NB4 (cell line): Measurements from ENCODE around the gene FETUB.

Experiments used
- DNase-seq: peaks from one replicate; pipeline ENCODE4 v3.0.0; 2010; ENCODE audit warnings: low read depth
- H3K4me3 ChIP-seq: one replicate; pipeline ENCODE4 v1.5.1; 2011; ENCODE audit warnings: mild to moderate bottlenecking, low read depth, low read length, moderate library complexity
- MYC ChIP-seq: IDR thresholded peaks from 2 replicates; pipeline ENCODE4 v1.6.1; 2011; ENCODE audit warnings: low read depth, low read length
- POLR2A ChIP-seq: IDR thresholded peaks from 2 replicates; pipeline ENCODE4 v1.6.1; 2011; ENCODE audit warnings: mild to moderate bottlenecking; ENCODE audit not compliant: insufficient read length; ENCODE audit errors: extremely low read depth
- TF ChIP-seq, protein P1 (sequence below): IDR thresholded peaks from one replicate; pipeline ENCODE4 v1.5.1; 2012; ENCODE audit warnings: low read depth, low read length
- TF ChIP-seq, protein P2 (sequence below): IDR thresholded peaks from 2 replicates; pipeline ENCODE4 v1.6.1; 2011; ENCODE audit warnings: low read depth, low read length

FETUB gene

DNA sequence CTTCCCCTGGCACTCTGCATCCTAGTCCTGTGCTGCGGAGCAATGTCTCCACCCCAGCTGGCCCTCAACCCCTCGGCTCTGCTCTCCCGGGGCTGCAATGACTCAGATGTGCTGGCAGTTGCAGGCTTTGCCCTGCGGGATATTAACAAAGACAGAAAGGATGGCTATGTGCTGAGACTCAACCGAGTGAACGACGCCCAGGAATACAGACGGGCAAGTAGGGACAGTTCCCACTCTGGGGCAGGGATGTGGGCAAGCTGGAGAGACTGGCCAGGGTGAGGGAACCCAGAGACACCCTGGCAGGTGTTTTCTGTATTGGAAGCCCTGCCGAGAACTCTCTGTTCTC, 247 bp downstream of the FETUB start:
- TF ChIP-seq MYC (no peak), POLR2A (no peak)
- TF ChIP-seq, protein P1, sequence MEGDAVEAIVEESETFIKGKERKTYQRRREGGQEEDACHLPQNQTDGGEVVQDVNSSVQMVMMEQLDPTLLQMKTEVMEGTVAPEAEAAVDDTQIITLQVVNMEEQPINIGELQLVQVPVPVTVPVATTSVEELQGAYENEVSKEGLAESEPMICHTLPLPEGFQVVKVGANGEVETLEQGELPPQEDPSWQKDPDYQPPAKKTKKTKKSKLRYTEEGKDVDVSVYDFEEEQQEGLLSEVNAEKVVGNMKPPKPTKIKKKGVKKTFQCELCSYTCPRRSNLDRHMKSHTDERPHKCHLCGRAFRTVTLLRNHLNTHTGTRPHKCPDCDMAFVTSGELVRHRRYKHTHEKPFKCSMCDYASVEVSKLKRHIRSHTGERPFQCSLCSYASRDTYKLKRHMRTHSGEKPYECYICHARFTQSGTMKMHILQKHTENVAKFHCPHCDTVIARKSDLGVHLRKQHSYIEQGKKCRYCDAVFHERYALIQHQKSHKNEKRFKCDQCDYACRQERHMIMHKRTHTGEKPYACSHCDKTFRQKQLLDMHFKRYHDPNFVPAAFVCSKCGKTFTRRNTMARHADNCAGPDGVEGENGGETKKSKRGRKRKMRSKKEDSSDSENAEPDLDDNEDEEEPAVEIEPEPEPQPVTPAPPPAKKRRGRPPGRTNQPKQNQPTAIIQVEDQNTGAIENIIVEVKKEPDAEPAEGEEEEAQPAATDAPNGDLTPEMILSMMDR, result no peak
- TF ChIP-seq, protein P2, sequence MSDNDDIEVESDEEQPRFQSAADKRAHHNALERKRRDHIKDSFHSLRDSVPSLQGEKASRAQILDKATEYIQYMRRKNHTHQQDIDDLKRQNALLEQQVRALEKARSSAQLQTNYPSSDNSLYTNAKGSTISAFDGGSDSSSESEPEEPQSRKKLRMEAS, result no peak
- H3K4me3 ChIP-seq, result no peak overlapping the region
- DNase-seq, result no peak

DNA sequence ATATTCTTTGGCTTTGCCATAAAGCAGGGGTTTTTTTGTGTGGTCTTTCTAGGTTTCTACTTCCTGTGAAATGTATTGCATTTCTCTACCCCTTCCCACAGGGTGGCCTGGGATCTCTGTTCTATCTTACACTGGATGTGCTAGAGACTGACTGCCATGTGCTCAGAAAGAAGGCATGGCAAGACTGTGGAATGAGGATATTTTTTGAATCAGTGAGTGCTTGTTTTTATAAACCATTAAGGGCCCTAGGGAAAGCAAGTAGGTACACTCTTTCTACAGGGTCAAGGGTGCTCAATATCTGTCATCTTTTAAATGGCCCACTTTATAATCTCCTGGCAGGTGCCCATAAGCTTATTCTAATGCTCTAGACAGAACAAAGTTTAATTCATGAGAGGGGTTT, 730 bp downstream of the FETUB start:
- H3K4me3 ChIP-seq, result no peak overlapping the region
- TF ChIP-seq MYC (no peak), POLR2A (no peak)
- TF ChIP-seq, protein P1, result no peak
- TF ChIP-seq, protein P2, result no peak
- DNase-seq, result no peak

DNA sequence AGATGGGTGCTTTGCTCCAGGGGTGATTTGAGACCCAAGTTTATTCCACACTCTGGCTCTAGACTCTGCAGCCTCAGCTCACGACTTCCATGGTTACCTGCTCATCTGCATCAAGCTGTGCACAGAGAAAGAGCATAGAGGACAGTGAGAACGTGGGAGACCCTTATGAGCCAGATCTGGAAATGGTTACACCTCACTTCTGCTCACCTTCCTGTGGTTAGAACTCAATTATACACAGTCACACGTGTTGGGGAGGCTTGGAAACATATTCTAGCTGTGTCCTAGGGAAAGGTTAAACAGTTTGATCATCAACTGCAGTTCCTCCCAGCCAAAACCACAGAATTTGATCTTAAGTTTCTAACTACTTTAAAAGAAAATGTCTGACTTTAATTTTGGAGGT, 1.8 kb downstream of the FETUB start:
- no peak for TF ChIP-seq MYC
- DNase-seq, result no peak
- no peak overlapping the region for H3K4me3 ChIP-seq

DNA sequence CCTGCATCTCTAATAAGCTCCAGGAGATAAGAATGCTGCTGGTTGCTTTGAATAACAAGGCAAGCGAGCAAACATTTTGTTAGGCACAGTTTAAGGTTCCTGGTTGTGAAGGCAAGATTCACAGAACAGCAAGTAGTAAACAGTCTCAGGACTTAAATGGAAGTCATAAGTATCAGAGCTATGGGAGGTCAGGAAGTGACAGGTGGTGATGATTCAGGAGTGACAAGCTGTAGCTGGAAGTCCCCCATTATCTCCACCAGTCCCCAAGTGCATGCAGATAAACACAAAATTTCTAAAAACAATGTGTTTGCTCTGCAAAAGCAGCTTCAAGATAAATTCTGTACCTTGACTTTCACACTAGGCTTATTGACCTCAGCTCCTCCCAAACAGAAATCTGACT, 3.3 kb downstream of the FETUB start:
- TF ChIP-seq, protein P1, result no peak
- no peak for TF ChIP-seq MYC
- TF ChIP-seq, protein P2, result no peak
- no peak for DNase-seq
- H3K4me3 ChIP-seq, result no peak overlapping the region

DNA sequence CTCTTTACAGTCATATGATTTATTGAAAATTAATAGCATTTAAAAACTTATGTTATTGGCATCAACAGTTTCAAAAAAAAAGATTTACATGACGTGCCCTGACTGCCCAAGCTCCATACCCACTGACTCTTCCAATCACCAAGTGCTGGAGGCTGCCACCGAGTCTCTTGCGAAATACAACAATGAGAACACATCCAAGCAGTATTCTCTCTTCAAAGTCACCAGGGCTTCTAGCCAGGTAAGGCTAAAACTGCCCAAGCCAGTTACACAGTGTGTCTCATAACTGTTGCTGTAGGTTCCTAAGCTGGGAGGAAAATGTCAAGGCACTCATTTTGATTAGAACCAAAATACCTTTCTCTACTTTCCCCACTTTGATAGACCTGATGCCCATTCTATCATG, 4.5 kb downstream of the FETUB start:
- no peak for DNase-seq
- H3K4me3 ChIP-seq, result no peak overlapping the region
- TF ChIP-seq, protein P1, result no peak
- TF ChIP-seq, protein P2, result no peak
- TF ChIP-seq MYC (no peak), POLR2A (no peak)

DNA sequence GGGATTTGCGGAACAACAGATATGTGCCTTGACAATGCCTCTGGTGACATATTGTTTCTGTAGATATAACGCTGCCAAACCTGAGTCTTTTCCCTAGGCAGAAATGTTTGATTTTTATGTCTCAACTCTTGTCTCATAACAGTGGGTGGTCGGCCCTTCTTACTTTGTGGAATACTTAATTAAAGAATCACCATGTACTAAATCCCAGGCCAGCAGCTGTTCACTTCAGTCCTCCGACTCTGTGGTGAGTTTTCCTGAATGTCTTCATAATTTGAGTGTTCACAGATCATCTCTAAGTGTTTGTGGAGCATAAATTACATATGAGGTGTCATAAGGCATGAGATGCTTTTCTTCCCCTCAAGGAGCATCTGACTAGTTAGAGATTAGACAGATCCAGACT, 5.9 kb downstream of the FETUB start:
- DNase-seq, result no peak
- no peak overlapping the region for H3K4me3 ChIP-seq
- no peak for TF ChIP-seq POLR2A
- TF ChIP-seq, protein P2, result no peak

DNA sequence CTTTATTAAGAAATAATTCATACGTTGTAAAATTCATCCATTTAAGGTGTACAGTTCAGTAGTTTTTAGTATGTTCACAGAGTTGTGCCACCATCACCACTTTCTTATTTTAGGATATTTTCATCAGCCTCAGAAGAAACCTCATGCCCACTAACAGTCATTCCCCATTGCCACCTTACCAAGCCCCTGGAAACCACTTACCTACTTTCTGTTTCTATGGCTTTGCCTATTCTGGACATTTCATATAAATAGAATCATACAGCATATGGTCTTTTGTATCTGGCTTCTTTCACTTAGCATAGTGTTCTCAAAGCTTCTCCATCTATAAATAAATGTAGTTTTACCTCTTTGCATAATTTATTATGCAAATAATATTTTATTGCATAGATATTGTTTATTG, 6.6 kb downstream of the FETUB start:
- TF ChIP-seq, protein P1, result no peak
- no peak for TF ChIP-seq POLR2A
- TF ChIP-seq MYC, result no peak
- TF ChIP-seq, protein P2, result no peak
- no peak for DNase-seq
- no peak overlapping the region for H3K4me3 ChIP-seq
